DMS79 (cell line): ENCODE data around the gene TIAM1.

ENCODE experiments used
- DNase-seq: peaks from one replicate; lab custom pipeline; 2025; lab: John Stamatoyannopoulos, UW

Gene TIAM1

GRCh38 chr21:31132574-31133242, 211.4 kb downstream of the TIAM1 start:
- no peak for DNase-seq

DNA sequence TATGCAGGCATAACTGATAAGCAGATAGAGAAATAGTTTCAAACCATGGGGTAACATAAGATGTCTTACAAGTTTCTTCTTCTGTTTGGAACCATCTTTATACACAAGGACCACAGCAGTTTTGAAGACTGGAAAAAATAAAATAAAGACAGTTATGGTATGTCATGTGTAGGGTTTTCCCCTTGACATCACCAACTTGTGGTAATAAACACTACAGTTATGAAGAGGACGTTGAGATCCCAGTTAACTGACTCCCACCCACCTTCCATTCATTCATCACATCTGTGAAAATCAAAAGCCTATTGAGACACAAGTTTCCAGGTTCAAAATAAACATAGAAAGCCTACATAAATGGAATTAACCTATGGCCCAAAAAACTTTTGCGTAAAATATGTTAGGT, 213.2 kb downstream of the TIAM1 start:
- DNase-seq, result no peak

DNA sequence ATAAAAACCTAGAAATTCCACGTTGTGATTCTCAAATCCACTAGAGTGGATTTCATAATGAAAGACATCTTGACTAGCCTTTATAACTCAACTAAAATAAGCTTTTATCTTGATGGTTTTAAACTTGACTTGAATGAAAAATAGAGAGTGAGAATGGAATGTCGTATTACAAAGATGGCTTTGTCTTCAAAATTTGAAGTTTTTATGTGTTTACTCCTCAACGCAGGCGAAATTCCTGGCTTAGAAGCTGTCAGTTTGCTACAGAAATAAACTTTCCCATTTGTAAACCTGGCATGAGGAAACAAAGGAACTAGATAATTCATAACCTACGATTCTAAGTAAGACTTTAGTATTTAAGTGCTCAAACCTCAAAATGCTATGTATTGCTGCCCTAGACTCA, 215.8 kb downstream of the TIAM1 start:
- no peak for DNase-seq

DNA sequence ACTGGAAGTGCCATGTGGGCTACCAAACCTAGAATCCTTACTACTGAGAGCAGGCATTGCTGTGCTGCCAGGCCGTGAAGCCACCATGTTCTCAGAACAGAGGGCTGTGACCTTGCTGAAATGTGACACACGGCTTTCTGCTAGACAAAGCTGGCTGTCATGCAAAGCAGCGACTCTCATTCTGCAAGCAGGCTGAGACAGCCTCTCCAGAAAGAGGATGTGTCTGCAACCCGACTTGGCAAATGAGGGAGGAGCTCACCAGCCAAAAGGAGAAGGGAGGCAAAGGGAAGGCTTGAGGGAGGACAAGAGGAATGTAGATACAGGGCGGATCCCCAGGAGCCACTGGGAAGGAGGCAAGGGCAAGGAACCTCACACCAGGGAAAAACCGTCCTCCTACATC, 220.1 kb downstream of the TIAM1 start:
- no peak for DNase-seq

- DNase-seq, result no peak
These were observed 224.9 kb downstream of the TIAM1 start for GRCh38 chr21:31119199-31119598.

DNA sequence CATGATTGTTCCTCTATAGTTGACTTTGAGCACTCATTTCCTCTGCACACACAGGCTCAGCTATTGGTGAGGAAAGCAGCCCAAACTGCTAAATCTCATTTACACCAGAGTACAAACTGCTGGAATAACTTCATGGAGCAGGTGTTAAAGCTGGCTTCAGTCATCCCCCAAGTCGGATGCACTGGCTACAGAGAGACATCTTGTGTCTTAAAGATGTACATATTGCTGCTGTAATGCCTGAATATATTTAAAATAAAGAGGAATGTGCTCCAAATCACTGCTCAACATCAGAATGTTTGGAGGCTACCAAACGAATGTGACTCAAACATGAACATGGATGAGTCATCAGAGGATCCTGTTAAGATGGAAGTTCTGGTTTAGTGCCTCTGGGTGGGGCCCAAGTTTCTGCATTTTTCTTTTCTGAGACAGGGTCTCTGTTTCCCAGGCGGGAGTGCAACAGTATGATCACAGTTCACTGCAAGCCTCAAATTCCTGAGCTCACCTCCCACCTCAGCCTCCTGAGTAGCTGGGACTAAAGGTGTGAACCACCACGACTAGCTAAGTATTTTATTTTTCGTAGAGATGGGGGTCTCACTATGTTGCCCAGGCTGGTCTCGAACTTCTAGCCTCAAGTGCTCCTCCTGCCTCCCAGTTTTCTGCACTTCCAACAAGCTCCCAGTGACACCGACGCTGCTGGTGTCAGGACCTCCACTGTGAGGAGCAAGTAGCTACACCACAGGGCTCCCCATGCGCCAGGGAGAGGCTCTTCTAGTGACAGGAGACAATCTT, 226.7 kb downstream of the TIAM1 start:
- no peak for DNase-seq

DNA sequence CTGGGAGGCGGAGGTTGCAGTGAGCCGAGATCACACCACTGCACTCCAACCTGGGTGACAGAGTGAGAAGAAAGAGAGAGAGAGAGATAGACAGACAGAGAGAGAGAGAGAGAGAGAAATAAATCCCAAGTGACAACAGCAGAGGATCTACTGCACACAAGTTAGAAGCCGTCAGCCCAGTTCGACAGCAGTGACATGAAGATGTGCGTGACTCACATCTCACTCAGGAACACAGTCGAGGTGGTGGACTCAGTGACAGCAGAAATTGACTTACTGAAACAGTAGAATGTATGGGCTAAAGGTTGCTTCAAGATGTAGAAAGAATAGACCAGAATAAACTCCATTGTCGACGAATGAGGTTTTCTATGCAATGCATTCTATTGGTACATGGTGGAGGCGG, 228.8 kb downstream of the TIAM1 start:
- no peak for DNase-seq

- DNase-seq, result no peak
These were observed 233.0 kb downstream of the TIAM1 start for GRCh38 chr21:31111093-31111492.

DNA sequence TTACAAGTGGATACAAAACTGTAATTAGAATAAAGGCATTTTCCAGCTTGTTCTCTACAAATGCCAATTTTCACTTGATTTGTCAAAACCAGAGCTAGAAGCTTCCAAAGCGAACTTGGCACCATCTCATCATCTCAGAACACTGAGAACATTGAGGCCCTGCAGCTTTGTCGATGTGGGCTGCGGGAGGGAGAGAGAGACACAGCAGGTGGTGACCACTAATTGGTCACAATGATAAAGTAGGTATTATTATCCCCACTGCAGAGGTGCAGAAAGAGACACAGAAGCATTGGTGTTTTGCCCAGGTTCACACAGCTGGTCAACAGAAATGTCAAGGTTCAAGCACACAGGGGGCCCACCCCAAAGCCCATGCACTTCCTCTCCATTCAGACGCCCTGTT, 233.6 kb downstream of the TIAM1 start:
- no peak for DNase-seq

DNA sequence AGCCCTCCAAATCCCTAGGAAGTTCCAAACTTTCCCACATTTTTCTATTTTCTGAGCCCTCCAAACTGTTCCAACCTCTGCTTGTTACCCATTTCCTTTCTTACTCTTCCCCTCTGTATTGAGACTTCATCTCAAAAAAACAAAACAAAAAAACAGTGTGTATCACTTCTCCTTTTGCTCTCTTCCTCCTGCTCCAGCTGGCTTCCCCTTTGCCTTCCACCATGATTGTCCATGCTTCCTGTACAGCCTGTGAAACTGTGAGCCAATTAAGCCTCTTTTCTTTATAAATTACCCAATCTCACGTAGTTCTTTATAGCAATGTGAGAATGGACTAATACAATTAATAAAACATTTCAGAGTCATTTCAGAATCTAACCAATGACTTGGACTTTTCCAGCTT, 236.2 kb downstream of the TIAM1 start:
- DNase-seq, result no peak

DNA sequence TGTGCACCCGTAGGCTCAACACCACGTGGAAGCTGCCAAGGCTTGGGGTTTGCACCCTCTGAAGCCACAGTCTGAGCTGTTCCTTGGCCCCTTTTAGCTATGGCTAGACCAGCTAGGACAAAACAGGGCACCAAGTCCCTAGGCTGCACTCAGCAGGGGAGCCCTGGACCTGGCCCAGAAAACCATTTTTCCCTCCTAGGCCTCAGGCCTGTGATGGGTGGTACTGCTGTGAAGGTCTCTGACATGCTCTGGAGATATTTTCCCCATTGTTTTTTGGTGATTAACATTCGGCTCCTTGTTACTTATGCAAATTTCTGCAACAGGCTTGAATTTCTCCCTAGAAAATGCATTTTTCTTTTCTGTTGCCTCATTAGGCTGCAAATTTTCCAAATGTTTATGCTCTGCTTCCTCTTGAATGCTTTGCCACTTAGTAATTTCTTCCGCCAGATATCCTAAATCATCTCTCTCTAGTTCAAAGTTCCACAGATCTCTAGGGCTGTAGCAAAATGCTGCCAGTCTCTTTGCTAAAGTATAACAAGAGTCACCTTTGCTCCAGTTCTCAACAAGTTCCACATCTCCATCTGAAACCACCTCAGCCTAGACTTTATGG, 236.8 kb downstream of the TIAM1 start:
- no peak for DNase-seq

DNA sequence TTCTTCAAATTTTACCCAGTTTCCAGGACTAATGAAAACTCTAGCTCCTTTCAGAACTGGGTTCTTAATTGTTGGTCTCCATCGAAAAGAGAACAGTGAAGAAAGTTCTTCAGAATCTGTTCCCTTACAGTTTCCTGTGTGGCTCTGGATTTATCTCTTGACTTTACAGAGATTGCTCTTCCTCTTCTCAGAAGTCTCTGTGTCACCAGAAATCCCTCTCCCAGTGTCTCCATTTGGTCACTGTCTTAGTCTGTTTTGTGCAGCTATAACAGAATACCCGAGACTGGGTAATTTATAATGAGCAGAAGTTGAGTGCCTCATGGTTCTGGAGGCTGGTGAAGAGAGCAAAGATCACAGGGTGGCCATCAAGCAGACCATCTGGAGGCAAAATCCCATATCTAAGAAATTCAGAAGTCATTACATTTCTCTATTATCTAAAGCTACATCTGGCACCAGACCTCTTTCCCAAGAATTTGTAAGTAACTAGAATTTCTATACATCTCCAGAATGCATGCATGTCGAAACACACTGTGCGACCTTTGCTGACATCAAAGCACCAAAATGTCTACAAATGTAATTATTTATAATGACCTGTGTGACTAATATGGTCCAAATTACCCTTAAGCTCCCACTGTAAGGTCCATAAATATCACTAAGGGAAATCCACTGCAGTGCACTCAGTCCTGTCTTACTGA, 240.3 kb downstream of the TIAM1 start:
- DNase-seq, result no peak

GRCh38 chr21:31103163-31103562, 240.9 kb downstream of the TIAM1 start:
- DNase-seq, result no peak

GRCh38 chr21:31099122-31099521, 244.9 kb downstream of the TIAM1 start:
- no peak for DNase-seq

DNA sequence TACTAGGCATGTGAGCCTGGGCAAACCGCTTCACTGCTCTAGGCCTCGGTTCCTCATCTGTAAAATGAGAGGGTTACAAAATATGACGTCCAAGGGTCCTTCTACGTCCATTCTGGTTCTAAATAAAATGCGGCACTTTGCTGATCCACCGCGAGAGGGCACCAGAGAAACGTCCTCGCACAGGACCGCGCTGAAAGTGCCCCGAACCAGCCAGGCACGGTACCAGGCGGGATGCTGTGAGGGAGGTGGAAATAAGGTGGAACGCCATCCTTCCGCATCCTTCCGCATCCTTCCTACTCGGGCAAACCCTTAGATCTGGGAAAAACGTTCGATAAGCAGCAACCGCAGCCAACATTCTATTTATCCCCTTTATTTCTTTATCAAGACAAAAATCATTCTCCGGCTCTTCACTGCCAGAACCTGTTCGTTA, 245.5 kb downstream of the TIAM1 start:
- peak; percentile 13 for DNase-seq

DNA sequence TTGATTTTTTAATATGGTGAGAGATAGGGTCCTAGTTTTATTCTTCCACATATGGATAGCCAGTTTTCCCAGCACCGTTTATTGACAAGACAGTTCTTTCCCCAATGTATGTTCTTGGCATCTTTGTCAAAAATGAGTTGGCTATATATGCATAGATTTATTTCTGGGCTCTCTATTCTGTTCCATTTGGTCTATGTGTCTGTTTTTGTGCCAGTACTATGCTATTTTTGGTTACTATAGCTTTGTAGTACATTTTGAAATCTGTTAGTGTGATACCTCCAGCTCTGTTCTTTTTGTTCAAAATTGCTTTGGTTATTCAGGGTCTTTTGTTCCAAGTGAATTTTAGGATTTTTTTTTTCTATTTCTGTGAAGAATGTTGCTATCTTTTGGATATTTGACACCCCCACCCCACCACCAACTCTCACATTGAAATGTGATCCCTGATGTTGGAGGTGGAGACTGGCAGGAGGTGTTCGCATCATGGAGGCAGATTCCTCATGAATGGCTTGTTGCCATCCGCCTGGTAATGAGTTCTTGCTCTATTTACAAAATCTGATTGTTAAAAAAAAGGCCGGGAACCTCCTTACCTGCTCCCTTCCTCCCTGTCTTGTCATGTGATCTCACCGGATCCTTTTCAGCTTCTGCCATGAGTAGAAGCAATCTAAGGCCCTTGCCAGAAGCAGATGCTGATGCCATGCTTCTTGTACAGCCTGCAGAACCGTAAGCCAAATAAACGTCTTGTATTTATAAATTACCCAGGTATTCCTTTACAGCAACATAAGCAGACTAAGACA, 251.0 kb downstream of the TIAM1 start:
- DNase-seq, result no peak

DNA sequence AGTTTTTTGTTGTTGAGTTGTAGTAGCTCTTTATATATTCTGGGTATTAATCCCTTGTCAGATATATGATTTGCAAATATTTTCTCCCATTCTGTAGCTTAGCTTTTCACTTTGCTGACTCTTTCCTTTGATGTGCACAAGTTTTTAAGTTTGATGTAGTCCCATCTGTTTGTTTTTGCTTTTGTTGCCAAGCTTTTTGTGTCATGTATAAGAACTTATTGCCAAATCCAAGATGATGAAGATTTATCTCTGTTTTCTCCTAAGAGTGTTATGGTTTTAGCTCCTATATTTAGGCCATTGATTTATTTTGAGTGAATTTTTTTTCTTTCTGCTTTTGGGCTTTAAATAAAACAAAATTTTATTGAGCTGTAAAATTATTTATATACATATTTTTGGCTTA, 253.7 kb downstream of the TIAM1 start:
- no peak for DNase-seq

- no peak for DNase-seq
These were observed 255.6 kb downstream of the TIAM1 start for GRCh38 chr21:31088474-31088751.

DNA sequence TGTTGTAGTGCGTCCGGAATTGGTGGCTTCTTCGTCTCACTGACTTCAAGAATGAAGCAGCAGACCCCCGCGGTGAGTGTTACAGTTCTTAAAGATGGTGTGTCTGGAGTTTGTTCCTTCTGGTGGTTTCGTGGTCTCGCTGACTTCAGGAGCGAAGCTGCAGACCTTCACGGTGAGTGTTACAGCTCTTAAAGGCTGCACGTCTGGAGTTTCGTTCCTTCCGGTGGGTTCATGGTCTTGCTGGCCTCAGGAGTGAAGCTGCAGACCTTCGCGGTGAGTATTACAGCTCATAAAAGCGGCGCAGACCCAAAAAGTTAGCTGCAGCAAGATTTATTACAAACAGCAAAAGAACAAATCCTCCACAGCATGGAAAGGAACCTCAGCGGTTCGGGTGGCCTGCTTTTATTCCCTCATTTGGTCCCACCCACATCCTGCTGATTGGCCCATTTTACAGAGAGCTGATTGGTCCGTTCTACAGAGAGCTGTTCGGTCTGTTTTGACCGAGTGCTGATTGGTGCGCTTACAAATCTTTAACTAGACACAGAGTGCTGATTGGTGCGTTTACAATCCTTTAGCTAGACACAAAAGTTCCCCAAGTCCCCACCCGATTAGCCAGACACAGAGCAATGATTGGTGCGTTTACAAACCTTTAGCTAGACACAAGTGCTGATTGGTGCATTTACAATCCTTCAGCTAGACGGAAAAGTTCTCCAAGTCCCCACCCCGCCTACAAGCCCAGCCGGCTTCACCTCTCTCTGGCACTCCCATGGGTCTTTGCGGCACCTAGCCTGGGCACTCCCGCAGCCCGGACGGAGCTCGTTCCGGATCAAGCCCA, 256.2 kb downstream of the TIAM1 start:
- DNase-seq, result no peak

DNA sequence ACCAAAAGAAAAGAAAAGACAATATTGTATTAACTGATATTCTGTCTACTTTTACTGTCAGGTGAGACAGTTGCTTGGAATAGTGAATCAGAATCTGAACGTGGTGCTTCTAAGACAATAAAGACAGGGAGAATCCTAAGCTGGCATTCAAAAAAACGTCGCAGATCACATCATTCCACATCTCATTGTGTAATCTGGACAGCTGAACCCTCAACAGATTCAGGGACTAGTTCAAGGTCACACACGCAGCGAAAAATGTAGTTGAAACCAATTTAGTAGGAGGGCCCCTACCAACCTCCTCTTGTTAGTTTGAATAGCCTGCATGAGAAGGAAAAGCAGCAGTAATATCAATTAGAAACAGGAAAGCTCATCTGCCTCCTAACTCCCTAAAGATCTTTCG, 259.4 kb downstream of the TIAM1 start:
- no peak for DNase-seq

- no peak for DNase-seq
These were observed 265.3 kb downstream of the TIAM1 start for GRCh38 chr21:31078796-31079195.
